ENCODE results near the gene IRF4. TPM values are rescaled to one million over a fixed set of nuclear protein-coding genes. Genes with fewer than 3 reads are reported as not detected.
A peak's percentile ranks its signal among the peaks of the same experiment; 100 is the strongest.

IRF4 gene
- total RNA-seq, 1 donor from 2014 or later, result 0.54 TPM

GRCh38 chr6:447381-448165, 56.0 kb downstream of the IRF4 start:
- intact Hi-C loops (cut with DNase I), result no loop called here
- ATAC-seq (ENCODE audit: poor library complexity) (no peak), DNase-seq (no peak)

GRCh38 chr6:448296-449056, 56.9 kb downstream of the IRF4 start:
- DNase-seq (no peak), ATAC-seq (ENCODE audit: poor library complexity) (no peak)
- intact Hi-C loops (cut with DNase I), result no loop called here

GRCh38 chr6:449057-449430, 57.5 kb downstream of the IRF4 start:
- ATAC-seq (ENCODE audit: poor library complexity) (no peak), DNase-seq (no peak)
- intact Hi-C loops (cut with DNase I), result no loop called here

- ATAC-seq (ENCODE audit: poor library complexity), result no peak
- intact Hi-C loops (cut with DNase I), result no loop called here
- DNase-seq, result no peak
These were observed 58.2 kb downstream of the IRF4 start for GRCh38 chr6:449486-450419.

GRCh38 chr6:451336-451735, 59.8 kb downstream of the IRF4 start:
- intact Hi-C loops (cut with DNase I), result no loop called here
- ATAC-seq (ENCODE audit: poor library complexity), result no peak
- no peak for DNase-seq

GRCh38 chr6:451847-452246, 60.3 kb downstream of the IRF4 start:
- no peak for ATAC-seq (ENCODE audit: poor library complexity)
- intact Hi-C loops (cut with DNase I), result no loop called here
- DNase-seq, result no peak

- DNase-seq (no peak), ATAC-seq (ENCODE audit: poor library complexity) (no peak)
- intact Hi-C loops (cut with DNase I), result no loop called here
These were observed 60.9 kb downstream of the IRF4 start for GRCh38 chr6:452301-453067.

GRCh38 chr6:453152-453551, 61.6 kb downstream of the IRF4 start:
- DNase-seq (peak; percentile 78), ATAC-seq (ENCODE audit: poor library complexity) (peak; percentile 82)
- intact Hi-C loops (cut with DNase I), result no loop called here

- ATAC-seq (ENCODE audit: poor library complexity) (peak; percentile 52), DNase-seq (no peak)
- intact Hi-C loops (cut with DNase I), result no loop called here
These were observed 62.8 kb downstream of the IRF4 start for GRCh38 chr6:454148-454991.

GRCh38 chr6:455006-455585, 63.5 kb downstream of the IRF4 start:
- no peak for ATAC-seq (ENCODE audit: poor library complexity)
- DNase-seq, result no peak
- intact Hi-C loops (cut with DNase I), result no loop called here

GRCh38 chr6:455835-456234, 64.3 kb downstream of the IRF4 start:
- intact Hi-C loops (cut with DNase I), result no loop called here

GRCh38 chr6:456358-456867, 64.9 kb downstream of the IRF4 start:
- no peak for DNase-seq
- no peak for ATAC-seq (ENCODE audit: poor library complexity)
- intact Hi-C loops (cut with DNase I), result no loop called here

More at GRCh38 chr6:455835-456234, 64.3 kb downstream of the IRF4 start:
- ATAC-seq (ENCODE audit: poor library complexity), result no peak
- DNase-seq, result no peak

- intact Hi-C loops (cut with DNase I), result no loop called here
- DNase-seq (no peak), ATAC-seq (ENCODE audit: poor library complexity) (no peak)
These were observed 65.3 kb downstream of the IRF4 start for GRCh38 chr6:456887-457286.

Data from Right ventricle myocardium superior (tissue), 1 donor.